SH-SY5Y (cell line): ENCODE measurements around the gene ELFN2.

Experiments
- GATA2 ChIP-seq: IDR thresholded peaks from 2 replicates; pipeline ENCODE4 v1.6.1; 2011; ENCODE audit warnings: mild to moderate bottlenecking, low read depth, low read length
- GATA3 ChIP-seq: IDR thresholded peaks from 2 replicates; pipeline ENCODE4 v1.6.1; 2011; ENCODE audit warnings: low read depth, mild to moderate bottlenecking, low read length, moderate library complexity

DNA sequence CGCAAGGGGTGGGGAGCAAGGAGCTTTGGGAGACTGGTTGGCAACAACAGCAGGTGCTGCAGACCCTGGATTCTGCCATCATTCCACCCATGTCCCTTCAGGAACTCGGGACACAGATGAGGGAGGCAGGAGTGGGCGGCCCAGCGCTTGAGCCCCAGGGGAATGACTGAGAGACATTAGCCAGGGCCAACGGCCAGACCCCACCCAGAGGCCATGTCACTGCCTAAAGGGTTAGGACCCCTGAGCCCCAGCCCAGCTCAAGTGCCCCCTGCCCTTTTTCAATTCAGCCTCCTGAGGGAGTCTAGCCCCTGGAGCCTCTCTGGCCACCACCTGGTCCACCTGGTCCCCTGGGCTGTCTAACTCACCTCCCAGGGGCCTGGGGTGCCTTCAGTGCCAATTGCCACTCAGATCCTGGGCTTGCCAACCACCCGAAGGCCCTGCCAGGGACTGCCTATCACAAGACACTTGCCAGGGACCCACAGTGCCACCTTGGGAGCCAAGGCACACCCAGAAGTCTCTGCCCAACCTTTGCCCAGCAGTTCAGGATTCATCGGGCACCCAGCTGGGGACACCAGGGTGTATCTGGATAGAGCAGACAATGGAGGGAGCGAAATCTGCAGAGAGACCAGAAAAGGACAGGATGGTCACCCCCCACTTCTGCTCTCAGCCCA, 42.3 kb upstream of the ELFN2 start:
- TF ChIP-seq GATA2 (no peak), GATA3 (no peak)
